OCI-LY1 (cell line): ENCODE measurements around the gene SPDYE6.
"Not testable (repeated sequence)": the region's sequence is repeated elsewhere in the genome, so short reads cannot be mapped to it uniquely, and the experiment has no call there.

ENCODE experiments used
- EZH2 ChIP-seq: fragments of 200-600 bp; sonication (generic), shearing (Covaris generic); IDR thresholded peaks from 2 replicates; pipeline ENCODE4 v1.8.0; 2017; ENCODE audit warnings: borderline replicate concordance, mixed run types, mild to moderate bottlenecking, antibody characterized with exemption, low read length, moderate library complexity, mixed read lengths
- TF ChIP-seq, protein P1 (sequence below): fragments of 200-600 bp; sonication (generic), shearing (Covaris generic); IDR thresholded peaks from 2 replicates; pipeline ENCODE4 v1.5.1; 2017; ENCODE audit warnings: mild to moderate bottlenecking, antibody characterized with exemption, low read length, moderate library complexity, mixed read lengths

- TF ChIP-seq, protein P1, sequence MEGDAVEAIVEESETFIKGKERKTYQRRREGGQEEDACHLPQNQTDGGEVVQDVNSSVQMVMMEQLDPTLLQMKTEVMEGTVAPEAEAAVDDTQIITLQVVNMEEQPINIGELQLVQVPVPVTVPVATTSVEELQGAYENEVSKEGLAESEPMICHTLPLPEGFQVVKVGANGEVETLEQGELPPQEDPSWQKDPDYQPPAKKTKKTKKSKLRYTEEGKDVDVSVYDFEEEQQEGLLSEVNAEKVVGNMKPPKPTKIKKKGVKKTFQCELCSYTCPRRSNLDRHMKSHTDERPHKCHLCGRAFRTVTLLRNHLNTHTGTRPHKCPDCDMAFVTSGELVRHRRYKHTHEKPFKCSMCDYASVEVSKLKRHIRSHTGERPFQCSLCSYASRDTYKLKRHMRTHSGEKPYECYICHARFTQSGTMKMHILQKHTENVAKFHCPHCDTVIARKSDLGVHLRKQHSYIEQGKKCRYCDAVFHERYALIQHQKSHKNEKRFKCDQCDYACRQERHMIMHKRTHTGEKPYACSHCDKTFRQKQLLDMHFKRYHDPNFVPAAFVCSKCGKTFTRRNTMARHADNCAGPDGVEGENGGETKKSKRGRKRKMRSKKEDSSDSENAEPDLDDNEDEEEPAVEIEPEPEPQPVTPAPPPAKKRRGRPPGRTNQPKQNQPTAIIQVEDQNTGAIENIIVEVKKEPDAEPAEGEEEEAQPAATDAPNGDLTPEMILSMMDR: not testable (repeated sequence)
- not testable (repeated sequence) for TF ChIP-seq EZH2
These were observed 18.8 kb downstream of the SPDYE6 start for GRCh38 chr7:102337420-102337819.
